Heart right ventricle (tissue), 16 donors: ENCODE data around the gene TCERG1. TPM values are rescaled to one million over a fixed set of nuclear protein-coding genes. Genes with fewer than 3 reads are reported as not detected.

Experiments
- ATAC-seq, 8 donors: fragments of 200-7000 bp; cut with Tn5 transposase; one replicate each; pipeline ENCODE4 v1.9.1; 2020; ENCODE audit warnings: mild to moderate bottlenecking in 8 of 8, moderate library complexity in 8 of 8, moderate number of reproducible peaks in 1 of 8
- DNase-seq, 2 donors: peaks; one replicate each; pipeline ENCODE4 v3.0.0-alpha.2; 2020
- H3K27ac ChIP-seq, 10 donors: fragments of 200-600 bp; sonication (generic) in 2 of 10; one replicate each; pipeline versions ENCODE4 v1.5.0 to v1.8.0; 2020 to 2022; ENCODE audit warnings: mild to moderate bottlenecking in 3 of 10
- H3K27me3 ChIP-seq, 7 donors: fragments of 200-600 bp; one replicate each; pipeline ENCODE4 v1.8.0; 2021 to 2022; ENCODE audit warnings: mild to moderate bottlenecking in 2 of 7
- H3K36me3 ChIP-seq, 9 donors: fragments of 200-600 bp; sonication (generic) in 1 of 9; one replicate each; pipeline versions ENCODE4 v1.5.0 to v1.8.0; 2020 to 2022; ENCODE audit warnings: mild to moderate bottlenecking in 2 of 9
- H3K4me1 ChIP-seq, 9 donors: fragments of 200-600 bp; sonication (generic) in 1 of 9; one replicate each; pipeline versions ENCODE4 v1.5.0 to v1.8.0; 2020 to 2022; ENCODE audit warnings: mild to moderate bottlenecking in 4 of 9
- H3K4me3 ChIP-seq, 10 donors: fragments of 200-600 bp; sonication (generic) in 2 of 10; one replicate each; pipeline versions ENCODE4 v1.5.0 to v1.8.0; 2020 to 2022; ENCODE audit warnings: mild to moderate bottlenecking in 7 of 10, moderate library complexity in 2 of 10
- H3K9me3 ChIP-seq, 11 donors: fragments of 200-600 bp in 10 of 11; sonication (generic) in 2 of 11; one replicate each; pipeline versions ENCODE4 v1.5.0 to v1.8.0; 2013 to 2022; ENCODE audit warnings: mild to moderate bottlenecking in 2 of 11, control low read depth in 1 of 11, moderate library complexity in 1 of 11
- CTCF ChIP-seq, 9 donors: fragments of 200-600 bp; sonication (generic) in 2 of 9; IDR thresholded peaks; one replicate each; pipeline versions ENCODE4 v1.5.0 to v1.8.0; 2021 to 2022; ENCODE audit warnings: antibody characterized with exemption in 9 of 9, mild to moderate bottlenecking in 5 of 9, moderate library complexity in 1 of 9
- WGBS, 2 donors: extraction: QIAGEN DNeasy Blood & Tissue Kit; methylation state at CpG; one replicate each; pipeline ENCODE4 v1.1.7; 2013; ENCODE audit warnings: inconsistent platforms in 1 of 2; 5-methylcytosine and 5-hydroxymethylcytosine counted together
- intact Hi-C, 10 donors: fragments of 100-400 bp; cut with DNase I; formaldehyde crosslinking; loops; one replicate each; pipeline versions ENCODE4 v1.11.1 to v1.14.2; 2022
- polyA plus RNA-seq, 2 donors: library from polyadenylated mRNA; stranded (reverse); fragments of 200-250 nt; gene quantifications; one replicate each; pipeline ENCODE4 v1.2.3, GENCODE V29; 2013
- total RNA-seq, 10 donors: library from RNA; stranded (reverse); fragmentation: NEBNext Ultra II Directional in 3 of 10; extraction: Animal tissue kit (Norgen Biotek cat#: 25700) in 3 of 10; gene quantifications; one replicate each; pipeline versions ENCODE4 v1.2.1 to v1.2.4, GENCODE V29; 2021 to 2023
- donor health status: Arrhythmogenic right ventricular cardiomyopathy.
- donor health status: ischemic (EF 13 %, LVEDD 7.1; RV severe dilation, severe dysfunction).
- donor health status: healthy with polysubstance abuse.
- donor health status: DM: no; HTN: yes; CAD: no.
- donor health status: DM: no; HTN: no; CAD: no.
- donor health status: ischemic (EF 25% LVEDD 6.9; RV normal size, moderate dysfunction).
- donor health status: ischemic (EF 25% LVEDD 5.7; RV mildly dilated, moderate dysfunction).
- donor health status: healthy.
- donor health status: DM: yes; HTN: yes; CAD: no.
- donor health status: Ischemic cardiomyopathy.
- donor health status: ischemic (EF 35%, LVEDD 5.7; RV mildly dilated, moderate dysfunction).
- donor health status: nonischemic (EF 11% LVEDD 7.7; RV severe dilation, severe dysfunction).
- donor health status: DM: yes; HTN: yes; CAD: no.
- donor health status: PGD.
- donor health status: ischemic (EF 29% LVEDD 5.4; RV normal size, mild dysfunction).
- donor health status: nonischemic (EF 23%, LVEDD 6.1; RV moderate dilation, normal function).

The TCERG1 gene
- total and polyA plus RNA-seq, 12 donors: 11.2 to 59.2 (median 21.1) TPM

GRCh38 chr5:146510559-146511125, 63.5 kb downstream of the TCERG1 start:
- intact Hi-C loops: no loop called here

GRCh38 chr5:146513462-146513861, 66.3 kb downstream of the TCERG1 start:
- intact Hi-C loops: no loop called here
- no peak overlapping the region for H3K27ac ChIP-seq
- DNase-seq (no peak), ATAC-seq (no peak)
- H3K36me3 ChIP-seq: peaks cover 0 to 52% (median 34%) of the 10 kb centered on the region in 9 donors
- WGBS, 2 donors: 91 to 94% methylated on average over 2 of the region's 2 CpGs
- H3K4me3 ChIP-seq: no peak overlapping the region
- no peaks in the 10 kb centered on the region for H3K4me1 ChIP-seq
- no peak for TF ChIP-seq CTCF (IDR thresholded peaks at IDR 0.05)
- no peaks in the 10 kb centered on the region for H3K9me3 ChIP-seq
- no peaks in the 10 kb centered on the region for H3K27me3 ChIP-seq

More at GRCh38 chr5:146510559-146511125, 63.5 kb downstream of the TCERG1 start:
- Histone ChIP-seq H3K9me3 (no peaks in the 10 kb centered on the region), H3K36me3 (peaks cover 0 to 80% (median 55%) of the 10 kb centered on the region in 9 donors), H3K27me3 (no peaks in the 10 kb centered on the region), H3K4me3 (no peak overlapping the region), H3K27ac (no peak overlapping the region), H3K4me1 (no peaks in the 10 kb centered on the region)
- TF ChIP-seq CTCF (IDR thresholded peaks at IDR 0.05): no peak
- ATAC-seq (no peak), DNase-seq (no peak)
- WGBS, 2 donors: 95% methylated on average over 9 of the region's 9 CpGs

GRCh38 chr5:146514575-146514974, 67.4 kb downstream of the TCERG1 start:
- H3K36me3 ChIP-seq: peaks cover 0 to 41% (median 22%) of the 10 kb centered on the region in 9 donors
- no peaks in the 10 kb centered on the region for H3K4me1 ChIP-seq
- intact Hi-C loops: no loop called here
- DNase-seq: no peak
- no peaks in the 10 kb centered on the region for H3K9me3 ChIP-seq
- H3K27ac ChIP-seq: no peak overlapping the region
- TF ChIP-seq CTCF (IDR thresholded peaks at IDR 0.05): no peak
- no peak for ATAC-seq
- no peak overlapping the region for H3K4me3 ChIP-seq
- 70 to 73% methylated on average over 1 of the region's 1 CpG for WGBS, 2 donors
- H3K27me3 ChIP-seq: no peaks in the 10 kb centered on the region

GRCh38 chr5:146515473-146516150, 68.5 kb downstream of the TCERG1 start:
- Histone ChIP-seq H3K4me1 (no peaks in the 10 kb centered on the region), H3K27me3 (peaks cover 0 to 5% (median 0%) of the 10 kb centered on the region in 7 donors), H3K9me3 (no peaks in the 10 kb centered on the region), H3K27ac (no peak overlapping the region), H3K4me3 (no peak overlapping the region), H3K36me3 (peaks cover 0 to 31% (median 12%) of the 10 kb centered on the region in 9 donors)
- 81% methylated on average over 10 of the region's 10 CpGs for WGBS, 2 donors
- intact Hi-C loops: no loop called here
- no peak for TF ChIP-seq CTCF (IDR thresholded peaks at IDR 0.05)
- ATAC-seq: no peak
- no peak for DNase-seq
